Thoracic aorta (tissue), 2 donors: ENCODE data around the gene TSSC4. TPM values are rescaled to one million over a fixed set of nuclear protein-coding genes. Genes with fewer than 3 reads are reported as not detected.

Experiments
- ATAC-seq: fragments of 150-250 bp; one replicate; pipeline ENCODE4 v1.8.0; 2017; ENCODE audit warnings: low read depth; ENCODE audit not compliant: insufficient number of reproducible peaks, low FRiP score
- DNase-seq: peaks from one replicate; pipeline ENCODE4 v3.0.0-alpha.2; 2020; ENCODE audit warnings: low spot score
- H3K27ac ChIP-seq, 2 donors: fragments of 200-600 bp; sonication (generic); 1 replicate in 1 of 2; 2 replicates in 1 of 2; pipeline ENCODE4 v1.5.1; 2016; ENCODE audit warnings: mild to moderate bottlenecking in 2 of 2, moderate library complexity in 2 of 2
- H3K27me3 ChIP-seq: fragments of 200-600 bp; sonication (generic); replicated peaks from 2 replicates; pipeline ENCODE4 v1.6.0; 2016; ENCODE audit warnings: mild to moderate bottlenecking; ENCODE audit not compliant: insufficient read depth
- H3K36me3 ChIP-seq: fragments of 200-600 bp; sonication (generic); one replicate; pipeline ENCODE4 v1.5.1; 2016
- H3K4me1 ChIP-seq, 2 donors: fragments of 200-600 bp; sonication (generic); 1 replicate in 1 of 2; 2 replicates in 1 of 2; pipeline versions ENCODE4 v1.5.1 to v1.6.0; 2016; ENCODE audit warnings: low read depth in 2 of 2, mild to moderate bottlenecking in 1 of 2; ENCODE audit not compliant: control insufficient read depth in 1 of 2
- H3K4me3 ChIP-seq: fragments of 200-600 bp; sonication (generic); 2 replicates; pipeline ENCODE4 v1.5.1; 2016; ENCODE audit warnings: mild to moderate bottlenecking
- H3K9me3 ChIP-seq: fragments of 200-600 bp; sonication (generic); 2 replicates; pipeline ENCODE4 v1.5.1; 2016
- CTCF ChIP-seq: fragments of 200-600 bp; sonication (generic); IDR thresholded peaks from one replicate; pipeline ENCODE4 v1.5.1; 2019; ENCODE audit warnings: antibody characterized with exemption
- total RNA-seq, 2 donors: library from RNA; depleted of rRNA; stranded (reverse); fragments of >200 nt; gene quantifications; one replicate each; pipeline versions ENCODE4 v1.1.0 to v1.2.3, GENCODE V29; 2016

TSSC4 gene
- total RNA-seq, 2 donors from 2014 or later, result 31.6 to 57.9 TPM

DNA sequence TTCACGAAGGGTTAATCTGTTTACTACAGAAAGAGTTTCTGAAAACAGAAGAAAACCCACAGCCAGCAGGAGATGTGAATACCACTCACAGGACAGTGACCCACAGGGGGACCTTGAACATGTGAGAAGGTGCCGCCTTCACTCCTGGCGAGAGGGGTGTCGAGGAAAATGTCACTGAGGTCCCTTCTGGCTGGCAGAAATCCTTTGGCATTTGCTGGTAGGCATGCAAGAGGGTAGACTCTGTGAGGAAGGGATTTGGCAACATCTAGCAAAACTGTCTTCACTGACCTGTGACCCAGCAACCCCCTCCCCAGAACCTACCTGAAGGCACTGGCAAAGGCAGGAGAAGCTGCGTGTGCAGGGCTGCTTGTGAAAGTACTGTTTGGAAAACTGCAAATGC is 52.9 kb downstream of the TSSC4 start:
- TF ChIP-seq CTCF, result no peak
- H3K4me1 ChIP-seq, result no peaks in the 10 kb centered on the region
- H3K36me3 ChIP-seq, result no peaks in the 10 kb centered on the region
- no peak overlapping the region for H3K27ac ChIP-seq
- ATAC-seq, result no peak
- no peak overlapping the region for H3K4me3 ChIP-seq
- H3K9me3 ChIP-seq, result no peaks in the 10 kb centered on the region
- no peaks in the 10 kb centered on the region for H3K27me3 ChIP-seq
- DNase-seq, result no peak

Other genes starting within 250 kb of the TSSC4 start
- not detected for gene INS, start 239.5 kb upstream of the TSSC4 start, total RNA-seq
- gene TH, start 228.9 kb upstream of the TSSC4 start, total RNA-seq, result not detected
- gene ASCL2, start 130.2 kb upstream of the TSSC4 start, total RNA-seq, result under 1 TPM; 0.41 to 0.78 TPM
- gene C11orf21, start 98.8 kb upstream of the TSSC4 start, total RNA-seq, result 1 to 10 TPM; 1.1 to 4.3 TPM
- gene TSPAN32, start 98.7 kb upstream of the TSSC4 start, total RNA-seq, result 1 to 10 TPM; 2.5 to 6.9 TPM
- gene CD81, start 23.4 kb upstream of the TSSC4 start, total RNA-seq, result 100 to 1,000 TPM; 498 to 842 TPM
- gene TRPM5, start 43.8 kb downstream of the TSSC4 start, total RNA-seq, result not detected
- 10 to 100 TPM in 1 of 2 donors, 1 to 10 TPM in 1; 4.4 to 25.3 TPM for gene KCNQ1, start 44.3 kb downstream of the TSSC4 start, total RNA-seq